Measurements from ENCODE around the gene SOBP.

The SOBP gene

GRCh38 chr6:107639511-107639910 lies 149.6 kb downstream of the SOBP start:
- DNase-seq (ENCODE audit: low read depth in 2 of 2): no peak

- no peak for DNase-seq (ENCODE audit: low read depth in 2 of 2)
Measured at GRCh38 chr6:107641071-107641470, 151.2 kb downstream of the SOBP start.

GRCh38 chr6:107641500-107641941 lies 151.6 kb downstream of the SOBP start:
- DNase-seq (ENCODE audit: low read depth in 2 of 2): no peak

GRCh38 chr6:107642095-107642860 lies 152.4 kb downstream of the SOBP start:
- DNase-seq (ENCODE audit: low read depth in 2 of 2): no peak

- no peak for DNase-seq (ENCODE audit: low read depth in 2 of 2)
Measured at GRCh38 chr6:107642861-107643328, 153.0 kb downstream of the SOBP start.

GRCh38 chr6:107644513-107644912 lies 154.6 kb downstream of the SOBP start:
- no peak for DNase-seq (ENCODE audit: low read depth in 2 of 2)

- DNase-seq (ENCODE audit: low read depth in 2 of 2): no peak
Measured at GRCh38 chr6:107645740-107646139, 155.8 kb downstream of the SOBP start.

- no peak for DNase-seq (ENCODE audit: low read depth in 2 of 2)
Measured at GRCh38 chr6:107646176-107646575, 156.3 kb downstream of the SOBP start.

GRCh38 chr6:107646776-107647438 lies 157.0 kb downstream of the SOBP start:
- no peak for DNase-seq (ENCODE audit: low read depth in 2 of 2)

- DNase-seq (ENCODE audit: low read depth in 2 of 2): no peak
Measured at GRCh38 chr6:107647439-107647948, 157.6 kb downstream of the SOBP start.

- DNase-seq (ENCODE audit: low read depth in 2 of 2): no peak
Measured at GRCh38 chr6:107648983-107649382, 159.1 kb downstream of the SOBP start.

GRCh38 chr6:107652526-107653182 lies 162.7 kb downstream of the SOBP start:
- DNase-seq (ENCODE audit: low read depth in 2 of 2): no peak

- no peak for DNase-seq (ENCODE audit: low read depth in 2 of 2)
Measured at GRCh38 chr6:107653183-107653580, 163.3 kb downstream of the SOBP start.

GRCh38 chr6:107653861-107654394 lies 164.0 kb downstream of the SOBP start:
- DNase-seq (ENCODE audit: low read depth in 2 of 2): no peak

GRCh38 chr6:107654764-107655163 lies 164.8 kb downstream of the SOBP start:
- no peak for DNase-seq (ENCODE audit: low read depth in 2 of 2)

- no peak for DNase-seq (ENCODE audit: low read depth in 2 of 2)
Measured at GRCh38 chr6:107655245-107655644, 165.3 kb downstream of the SOBP start.

GRCh38 chr6:107655864-107656263 lies 165.9 kb downstream of the SOBP start:
- DNase-seq (ENCODE audit: low read depth in 2 of 2): no peak

- no peak for DNase-seq (ENCODE audit: low read depth in 2 of 2)
Measured at GRCh38 chr6:107656401-107656800, 166.5 kb downstream of the SOBP start.

- DNase-seq (ENCODE audit: low read depth in 2 of 2): no peak
Measured at GRCh38 chr6:107656883-107657282, 167.0 kb downstream of the SOBP start.

- DNase-seq (ENCODE audit: low read depth in 2 of 2): no peak
Measured at GRCh38 chr6:107657373-107657754, 167.4 kb downstream of the SOBP start.

GRCh38 chr6:107657755-107658461 lies 168.0 kb downstream of the SOBP start:
- DNase-seq (ENCODE audit: low read depth in 2 of 2): no peak

Data from stimulated activated CD4-positive, alpha-beta T cell treated with anti-CD3 and anti-CD28 coated beads, Interleukin-1b, Interleukin-23, amount 100 ng/mL, for 1 hour (primary cell).